Lung (tissue), 12 donors: ENCODE data around the gene BAMBI. TPM values are rescaled to one million over a fixed set of nuclear protein-coding genes. Genes with fewer than 3 reads are reported as not detected.

ENCODE experiments used
- ATAC-seq: fragments of 200-7000 bp; cut with Tn5 transposase; one replicate; pipeline ENCODE4 v1.9.1; 2020; ENCODE audit warnings: moderate number of reproducible peaks; ENCODE audit not compliant: insufficient read depth, low FRiP score
- DNase-seq, 3 donors: peaks; one replicate each; pipeline ENCODE4 v3.0.0-alpha.2; 2013 to 2017
- H3K27ac ChIP-seq, 2 donors: one replicate each; pipeline ENCODE4 v1.5.1; 2013; ENCODE audit warnings: mild to moderate bottlenecking in 2 of 2, moderate library complexity in 2 of 2, control low read depth in 1 of 2, inconsistent platforms in 1 of 2, low read depth in 1 of 2, low read length in 1 of 2
- H3K27me3 ChIP-seq, 3 donors: one replicate each; pipeline ENCODE4 v1.5.1; 2013; ENCODE audit warnings: low read length in 2 of 3; ENCODE audit not compliant: control insufficient read depth in 3 of 3, insufficient read depth in 3 of 3
- H3K36me3 ChIP-seq, 4 donors: one replicate each; pipeline ENCODE4 v1.5.1; 2013; ENCODE audit warnings: low read length in 4 of 4, mild to moderate bottlenecking in 1 of 4, moderate library complexity in 1 of 4; ENCODE audit not compliant: control insufficient read depth in 4 of 4, insufficient read depth in 4 of 4
- H3K4me1 ChIP-seq, 5 donors: one replicate each; pipeline ENCODE4 v1.5.1; 2013; ENCODE audit warnings: low read length in 5 of 5, mild to moderate bottlenecking in 2 of 5, moderate library complexity in 1 of 5; ENCODE audit not compliant: control insufficient read depth in 5 of 5, insufficient read depth in 5 of 5
- H3K4me3 ChIP-seq: one replicate; pipeline ENCODE4 v1.5.1; 2013; ENCODE audit warnings: mild to moderate bottlenecking, control low read depth, moderate library complexity
- H3K9ac ChIP-seq, 2 donors: one replicate each; pipeline ENCODE4 v1.5.1; 2013; ENCODE audit warnings: low read length in 2 of 2, control low read depth in 1 of 2; ENCODE audit not compliant: insufficient read depth in 1 of 2
- H3K9me3 ChIP-seq, 4 donors: one replicate each; pipeline ENCODE4 v1.5.1; 2013; ENCODE audit warnings: low read length in 3 of 4, mild to moderate bottlenecking in 1 of 4, moderate library complexity in 1 of 4; ENCODE audit not compliant: control insufficient read depth in 4 of 4, insufficient read depth in 3 of 4
- CTCF ChIP-seq: IDR thresholded peaks from 2 replicates; pipeline ENCODE4 v1.5.1; 2012; ENCODE audit warnings: mild to moderate bottlenecking; ENCODE audit errors: control extremely low read depth, extremely low read depth
- WGBS, 2 donors: extraction: QIAGEN DNeasy Blood & Tissue Kit; methylation state at CpG; one replicate each; pipeline ENCODE4 v1.1.7; 2013; 5-methylcytosine and 5-hydroxymethylcytosine counted together
- polyA plus RNA-seq, 2 donors: library from polyadenylated mRNA; stranded (reverse); fragments of 200-250 nt; gene quantifications; one replicate each; pipeline ENCODE4 v1.2.1, GENCODE V29; 2013
- total RNA-seq, 2 donors: library from RNA; depleted of rRNA in 1 of 2; stranded (reverse); fragments of >200 nt in 1 of 2; gene quantifications; one replicate each; pipeline ENCODE4 v1.2.1, GENCODE V29; 2014 to 2021
- donor health status: control.
- donor health status: control.
- donor health status: Bipolar disorder and iron deficiency.
- donor health status: healthy.
- donor health status: DM: yes; HTN: yes; CAD: no.

Gene BAMBI
- total and polyA plus RNA-seq, 4 donors, result 3.1 to 28.3 (median 5.9) TPM

- Histone ChIP-seq H3K4me3 (no peak overlapping the region), H3K4me1 (no peaks in the 10 kb centered on the region), H3K36me3 (no peaks in the 10 kb centered on the region), H3K9ac (no peak overlapping the region), H3K27me3 (no peaks in the 10 kb centered on the region), H3K27ac (no peak overlapping the region), H3K9me3 (peaks cover 0 to 5% (median 0%) of the 10 kb centered on the region in 4 donors)
- DNase-seq (no peak), ATAC-seq (no peak)
- WGBS, 2 donors, result 73 to 81% methylated on average over 2 of the region's 2 CpGs
- TF ChIP-seq CTCF, result no peak
Measured at GRCh38 chr10:28698075-28698474, 20.8 kb downstream of the BAMBI start.

- H3K9me3 ChIP-seq, result peaks cover 0 to 7% (median 0%) of the 10 kb centered on the region in 4 donors
- no peak overlapping the region for H3K27ac ChIP-seq
- H3K4me3 ChIP-seq, result no peak overlapping the region
- ATAC-seq, result no peak
- WGBS, 2 donors, result 66 to 79% methylated on average over 12 of the region's 12 CpGs
- no peak for TF ChIP-seq CTCF
- no peaks in the 10 kb centered on the region for H3K36me3 ChIP-seq
- peak overlapping the region in 1 of 2 donors; percentile 47 for H3K9ac ChIP-seq
- H3K27me3 ChIP-seq, result no peaks in the 10 kb centered on the region
- peak; percentile 43 to 72 (median 71) for DNase-seq
- H3K4me1 ChIP-seq, result peaks cover 0 to 8% (median 3%) of the 10 kb centered on the region in 5 donors
Measured at GRCh38 chr10:28704464-28705161, 27.3 kb downstream of the BAMBI start.

DNA sequence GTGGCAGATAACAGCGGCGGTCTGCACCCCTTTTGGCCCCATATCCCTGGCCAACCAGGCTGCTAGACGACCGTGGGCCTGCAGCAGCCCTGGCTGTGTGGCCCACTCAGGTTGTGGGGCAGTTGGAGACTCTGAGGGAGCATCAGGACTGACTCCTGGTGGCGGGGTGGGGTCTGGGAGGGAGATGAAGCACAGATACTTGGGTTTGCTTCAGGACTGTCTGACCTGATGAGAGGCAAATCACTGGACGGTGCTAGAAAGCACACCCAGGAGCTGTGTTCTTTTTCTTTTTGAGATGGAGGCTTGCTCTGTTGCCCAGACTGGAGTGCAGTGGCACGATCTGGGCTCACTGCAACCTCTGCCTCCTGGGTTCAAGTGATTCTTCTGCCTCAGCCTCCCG lies 28.2 kb downstream of the BAMBI start:
- no peak for TF ChIP-seq CTCF
- no peak for DNase-seq
- 71 to 78% methylated on average over 7 to 8 of the region's 8 CpGs for WGBS, 2 donors
- H3K4me1 ChIP-seq, result peaks cover 0 to 8% (median 3%) of the 10 kb centered on the region in 5 donors
- H3K36me3 ChIP-seq, result no peaks in the 10 kb centered on the region
- no peak overlapping the region for H3K9ac ChIP-seq
- H3K27ac ChIP-seq, result no peak overlapping the region
- no peak overlapping the region for H3K4me3 ChIP-seq
- peaks cover 0 to 7% (median 0%) of the 10 kb centered on the region in 4 donors for H3K9me3 ChIP-seq
- no peaks in the 10 kb centered on the region for H3K27me3 ChIP-seq
- ATAC-seq, result no peak
